ENCODE results near the gene SCN7A. TPM values are rescaled to one million over a fixed set of nuclear protein-coding genes. Genes with fewer than 3 reads are reported as not detected.
"Not testable (repeated sequence)": the region's sequence is repeated elsewhere in the genome, so short reads cannot be mapped to it uniquely, and the experiment has no call there.

The SCN7A gene
- polyA plus RNA-seq, 3 donors, result 9.0 to 18.1 (median 13.0) TPM

GRCh38 chr2:166454006-166454595 lies 39.9 kb downstream of the SCN7A start:
- DNase-seq, result no peak

GRCh38 chr2:166451468-166451867 lies 42.6 kb downstream of the SCN7A start:
- no peak for DNase-seq

GRCh38 chr2:166449439-166449838 lies 44.6 kb downstream of the SCN7A start:
- no peak for DNase-seq

GRCh38 chr2:166448106-166448505 lies 45.9 kb downstream of the SCN7A start:
- DNase-seq, result no peak

- DNase-seq, result no peak
Observed at GRCh38 chr2:166444306-166444705, 49.7 kb downstream of the SCN7A start.

GRCh38 chr2:166440313-166440712 lies 53.7 kb downstream of the SCN7A start:
- no peak for DNase-seq

GRCh38 chr2:166439078-166439477 lies 55.0 kb downstream of the SCN7A start:
- DNase-seq, result no peak

GRCh38 chr2:166436976-166437375 lies 57.1 kb downstream of the SCN7A start:
- no peak for DNase-seq

- DNase-seq, result no peak
Observed at GRCh38 chr2:166436189-166436588, 57.9 kb downstream of the SCN7A start.

GRCh38 chr2:166434491-166434890 lies 59.6 kb downstream of the SCN7A start:
- no peak for DNase-seq

- DNase-seq, result no peak
Observed at GRCh38 chr2:166433457-166433856, 60.6 kb downstream of the SCN7A start.

- DNase-seq, result no peak
Observed at GRCh38 chr2:166432331-166432730, 61.7 kb downstream of the SCN7A start.

- no peak for DNase-seq
Observed at GRCh38 chr2:166424841-166425240, 69.2 kb downstream of the SCN7A start.

GRCh38 chr2:166419616-166419934 lies 74.5 kb downstream of the SCN7A start:
- peak; percentile 12 for DNase-seq

GRCh38 chr2:166418853-166419615 lies 75.0 kb downstream of the SCN7A start:
- no peak for DNase-seq

GRCh38 chr2:166417669-166418068 lies 76.4 kb downstream of the SCN7A start:
- DNase-seq, result no peak

GRCh38 chr2:166413255-166413654 lies 80.8 kb downstream of the SCN7A start:
- no peak for DNase-seq

- DNase-seq, result no peak
Observed at GRCh38 chr2:166411473-166412230, 82.4 kb downstream of the SCN7A start.

GRCh38 chr2:166410828-166411472 lies 83.1 kb downstream of the SCN7A start:
- no peak for DNase-seq

- not testable (repeated sequence) for DNase-seq
Observed at GRCh38 chr2:166407746-166408145, 86.3 kb downstream of the SCN7A start.

GRCh38 chr2:166406374-166406773 lies 87.7 kb downstream of the SCN7A start:
- no peak for DNase-seq

GRCh38 chr2:166405569-166405926 lies 88.5 kb downstream of the SCN7A start:
- DNase-seq, result no peak

All from renal pelvis (tissue), 4 donors.